Astrocyte (in vitro differentiated cells and primary cell): Measurements from ENCODE around the gene RPP30.
"Not testable (repeated sequence)": the region's sequence is repeated elsewhere in the genome, so short reads cannot be mapped to it uniquely, and the experiment has no call there.

ENCODE experiments used
- CTCF ChIP-seq: IDR thresholded peaks from 2 replicates; pipeline ENCODE4 v1.5.1; 2011; ENCODE audit warnings: low read depth, mild to moderate bottlenecking, inconsistent platforms, low read length, moderate library complexity; ENCODE audit not compliant: insufficient read depth
- EZH2 ChIP-seq: IDR thresholded peaks from 2 replicates; pipeline ENCODE4 v1.6.1; 2012; ENCODE audit warnings: mild to moderate bottlenecking, low read length, inconsistent platforms; ENCODE audit not compliant: insufficient read depth

GRCh38 chr10:90880059-90880719 lies 8.4 kb downstream of the RPP30 start:
- TF ChIP-seq CTCF: peak; percentile 74
- not testable (repeated sequence) for TF ChIP-seq EZH2
